ENCODE data around the gene TMEM209.

- no peak for TF ChIP-seq EZH2phosphoT487 (IDR thresholded peaks at IDR 0.05; ENCODE audit: insufficient read depth, low read depth)
- TF ChIP-seq EZH2 (IDR thresholded peaks at IDR 0.05; ENCODE audit: insufficient read depth, poor library complexity, severe bottlenecking), result no peak
These were observed 64.5 kb downstream of the TMEM209 start for GRCh38 chr7:130140551-130141160.
